Mucosa of rectum (tissue), 2 donors: ENCODE data around the gene NDRG3.
A peak's percentile ranks its signal among the peaks of the same experiment; 100 is the strongest.
"Not testable (repeated sequence)": the region's sequence is repeated elsewhere in the genome, so short reads cannot be mapped to it uniquely, and the experiment has no call there.

ENCODE experiments used
- H3K27ac ChIP-seq, 2 donors: one replicate each; pipeline ENCODE4 v1.7.0; 2013; ENCODE audit warnings: inconsistent platforms in 2 of 2, low read depth in 2 of 2, low read length in 2 of 2
- H3K27me3 ChIP-seq, 2 donors: one replicate each; pipeline ENCODE4 v1.7.0; 2013; ENCODE audit warnings: low read length in 2 of 2; ENCODE audit not compliant: control insufficient read depth in 2 of 2, insufficient read depth in 2 of 2
- H3K36me3 ChIP-seq, 2 donors: one replicate each; pipeline ENCODE4 v1.7.0; 2013; ENCODE audit warnings: low read length in 2 of 2; ENCODE audit not compliant: control insufficient read depth in 2 of 2, insufficient read depth in 2 of 2
- H3K4me1 ChIP-seq, 2 donors: one replicate each; pipeline ENCODE4 v1.7.0; 2013; ENCODE audit warnings: low read length in 2 of 2, mild to moderate bottlenecking in 1 of 2; ENCODE audit not compliant: control insufficient read depth in 2 of 2, insufficient read depth in 2 of 2
- H3K4me3 ChIP-seq, 2 donors: one replicate each; pipeline ENCODE4 v1.7.0; 2013; ENCODE audit warnings: low read length in 2 of 2
- H3K9ac ChIP-seq, 2 donors: one replicate each; pipeline ENCODE4 v1.7.0; 2013; ENCODE audit warnings: low read length in 2 of 2, low read depth in 1 of 2, mild to moderate bottlenecking in 1 of 2
- H3K9me3 ChIP-seq, 2 donors: one replicate each; pipeline ENCODE4 v1.7.0; 2013; ENCODE audit warnings: low read length in 2 of 2; ENCODE audit not compliant: control insufficient read depth in 2 of 2
- donor health status: healthy.
- donor health status: Normal muscosa, but diverticular disease.

The NDRG3 gene

GRCh38 chr20:36653456-36653855, 92.4 kb downstream of the NDRG3 start:
- H3K9me3 ChIP-seq, result no peaks in the 10 kb centered on the region
- H3K4me1 ChIP-seq, result no peaks in the 10 kb centered on the region
- H3K27me3 ChIP-seq, result no peaks in the 10 kb centered on the region
- H3K36me3 ChIP-seq, result peaks cover 8 to 28% of the 10 kb centered on the region in 2 donors
- H3K27ac ChIP-seq, result no peak overlapping the region
- no peak overlapping the region for H3K4me3 ChIP-seq
- H3K9ac ChIP-seq, result no peak overlapping the region

- H3K9ac ChIP-seq, result no peak overlapping the region
- no peaks in the 10 kb centered on the region for H3K27me3 ChIP-seq
- no peak overlapping the region for H3K27ac ChIP-seq
- no peaks in the 10 kb centered on the region for H3K9me3 ChIP-seq
- no peaks in the 10 kb centered on the region for H3K36me3 ChIP-seq
- peaks cover 0 to 4% of the 10 kb centered on the region in 2 donors for H3K4me1 ChIP-seq
- H3K4me3 ChIP-seq, result no peak overlapping the region
Measured at GRCh38 chr20:36647196-36648121, 98.4 kb downstream of the NDRG3 start.

GRCh38 chr20:36646678-36647077, 99.2 kb downstream of the NDRG3 start:
- H3K36me3 ChIP-seq, result no peaks in the 10 kb centered on the region
- H3K9ac ChIP-seq, result no peak overlapping the region
- peaks cover 0 to 4% of the 10 kb centered on the region in 2 donors for H3K4me1 ChIP-seq
- no peaks in the 10 kb centered on the region for H3K9me3 ChIP-seq
- H3K4me3 ChIP-seq, result no peak overlapping the region
- H3K27ac ChIP-seq, result no peak overlapping the region
- H3K27me3 ChIP-seq, result no peaks in the 10 kb centered on the region

GRCh38 chr20:36645998-36646397, 99.9 kb downstream of the NDRG3 start, which contains the start of gene SLA2:
Gene SLA2 (minus strand): TSS chr20:36646196. CDS start chr20:36641335, 4,861 bp downstream.
- Histone ChIP-seq H3K36me3 (no peaks in the 10 kb centered on the region), H3K9me3 (no peaks in the 10 kb centered on the region), H3K9ac (peak within 1 kb of the TSS; percentile 12 to 19), H3K27ac (peak within 1 kb of the TSS in 1 of 2 donors; percentile 69), H3K4me3 (peak within 1 kb of the TSS; percentile 30 to 59), H3K4me1 (peaks cover 0 to 4% of the 10 kb centered on the region in 2 donors), H3K27me3 (no peaks in the 10 kb centered on the region)

- Histone ChIP-seq H3K9ac (no peak overlapping the region), H3K4me3 (peak overlapping the region; percentile 30 to 59), H3K36me3 (no peaks in the 10 kb centered on the region), H3K9me3 (no peaks in the 10 kb centered on the region), H3K4me1 (peaks cover 0 to 4% of the 10 kb centered on the region in 2 donors), H3K27me3 (no peaks in the 10 kb centered on the region), H3K27ac (peak overlapping the region in 1 of 2 donors; percentile 69)
Measured at GRCh38 chr20:36645353-36645752, 100.5 kb downstream of the NDRG3 start.

- H3K9me3 ChIP-seq, result no peaks in the 10 kb centered on the region
- H3K4me3 ChIP-seq, result peak overlapping the region in 1 of 2 donors; percentile 50
- H3K9ac ChIP-seq, result no peak overlapping the region
- no peaks in the 10 kb centered on the region for H3K27me3 ChIP-seq
- peak overlapping the region in 1 of 2 donors; percentile 48 for H3K27ac ChIP-seq
- peaks cover 0 to 4% of the 10 kb centered on the region in 2 donors for H3K4me1 ChIP-seq
- H3K36me3 ChIP-seq, result no peaks in the 10 kb centered on the region
Measured at GRCh38 chr20:36644706-36645095, 101.2 kb downstream of the NDRG3 start.

GRCh38 chr20:36644032-36644705, 101.7 kb downstream of the NDRG3 start:
- H3K36me3 ChIP-seq, result no peaks in the 10 kb centered on the region
- no peaks in the 10 kb centered on the region for H3K9me3 ChIP-seq
- H3K4me1 ChIP-seq, result peaks cover 0 to 4% of the 10 kb centered on the region in 2 donors
- H3K27ac ChIP-seq, result peak overlapping the region in 1 of 2 donors; percentile 48
- no peak overlapping the region for H3K9ac ChIP-seq
- H3K27me3 ChIP-seq, result no peaks in the 10 kb centered on the region
- peak overlapping the region in 1 of 2 donors; percentile 50 for H3K4me3 ChIP-seq

GRCh38 chr20:36642136-36642535, 103.8 kb downstream of the NDRG3 start:
- H3K27ac ChIP-seq, result no peak overlapping the region
- H3K36me3 ChIP-seq, result no peaks in the 10 kb centered on the region
- H3K9ac ChIP-seq, result no peak overlapping the region
- H3K9me3 ChIP-seq, result no peaks in the 10 kb centered on the region
- peaks cover 0 to 4% of the 10 kb centered on the region in 2 donors for H3K4me1 ChIP-seq
- H3K27me3 ChIP-seq, result no peaks in the 10 kb centered on the region
- no peak overlapping the region for H3K4me3 ChIP-seq

- Histone ChIP-seq H3K36me3 (no peaks in the 10 kb centered on the region), H3K9me3 (no peaks in the 10 kb centered on the region), H3K27me3 (no peaks in the 10 kb centered on the region), H3K4me1 (peaks cover 0 to 3% of the 10 kb centered on the region in 2 donors), H3K27ac (no peak overlapping the region), H3K9ac (no peak overlapping the region), H3K4me3 (no peak overlapping the region)
Measured at GRCh38 chr20:36641506-36641843, 104.4 kb downstream of the NDRG3 start.

GRCh38 chr20:36638876-36639400, 107.0 kb downstream of the NDRG3 start:
- H3K27ac ChIP-seq, H3K27me3 ChIP-seq, H3K9ac ChIP-seq, H3K36me3 ChIP-seq, H3K9me3 ChIP-seq, H3K4me3 ChIP-seq, H3K4me1 ChIP-seq: not testable (repeated sequence)
